Thyroid gland (tissue), 4 donors: ENCODE data around the gene BFSP1.

Source experiments
- CTCF ChIP-seq, 6 experiments: fragments of 200-600 bp in 3 of 6; fragments of 450-650 bp in 3 of 6; sonication (generic) in 3 of 6; IDR thresholded peaks; one replicate each; pipeline ENCODE4 v1.5.1; 2016 to 2019; ENCODE audit warnings: antibody characterized with exemption in 6 of 6, mild to moderate bottlenecking in 2 of 6, inconsistent platforms in 1 of 6, moderate library complexity in 1 of 6
- POLR2A ChIP-seq, 2 donors: fragments of 450-650 bp; IDR thresholded peaks; one replicate each; pipeline ENCODE4 v1.6.1; 2017; ENCODE audit warnings: antibody characterized with exemption in 2 of 2, mild to moderate bottlenecking in 2 of 2, moderate library complexity in 1 of 2

GRCh38 chr20:17545127-17545526 is 13.9 kb upstream of the BFSP1 start:
- no peak for TF ChIP-seq CTCF (IDR thresholded peaks at IDR 0.05)
- no peak for TF ChIP-seq POLR2A (IDR thresholded peaks at IDR 0.05)
